GM12892 (cell line): ENCODE results near the gene DGKQ.

Experiments used
- POLR2A ChIP-seq: IDR thresholded peaks from 2 replicates; pipeline ENCODE4 v1.6.1; 2011; ENCODE audit warnings: low read depth, low read length, control low read depth
- POLR2AphosphoS5 ChIP-seq: IDR thresholded peaks from 2 replicates; pipeline ENCODE4 v1.6.1; 2011; ENCODE audit warnings: low read depth, low read length, control low read depth
- TAF1 ChIP-seq: IDR thresholded peaks from 2 replicates; pipeline ENCODE4 v1.6.1; 2011; ENCODE audit warnings: low read depth, mild to moderate bottlenecking, control low read depth, low read length, borderline replicate concordance

- TF ChIP-seq POLR2A: no peak
- TF ChIP-seq TAF1: no peak
- no peak for TF ChIP-seq POLR2AphosphoS5
Measured at GRCh38 chr4:962231-963208, 10.8 kb downstream of the DGKQ start.
